Measurements from ENCODE around the gene KCNH4.
"Not testable (repeated sequence)": the region's sequence is repeated elsewhere in the genome, so short reads cannot be mapped to it uniquely, and the experiment has no call there.

Gene KCNH4

GRCh38 chr17:42191275-42191608 lies 10.3 kb upstream of the KCNH4 start:
- DNase-seq = no peak
- Histone ChIP-seq H3K4me3 (ENCODE audit: low read depth, low read length) (no peak overlapping the region), H3K27ac (no peak overlapping the region), H3K27me3 (replicated peaks) (no peaks in the 10 kb centered on the region), H3K36me3 (replicated peaks) (no peaks in the 10 kb centered on the region)
- TF ChIP-seq, protein P1, sequence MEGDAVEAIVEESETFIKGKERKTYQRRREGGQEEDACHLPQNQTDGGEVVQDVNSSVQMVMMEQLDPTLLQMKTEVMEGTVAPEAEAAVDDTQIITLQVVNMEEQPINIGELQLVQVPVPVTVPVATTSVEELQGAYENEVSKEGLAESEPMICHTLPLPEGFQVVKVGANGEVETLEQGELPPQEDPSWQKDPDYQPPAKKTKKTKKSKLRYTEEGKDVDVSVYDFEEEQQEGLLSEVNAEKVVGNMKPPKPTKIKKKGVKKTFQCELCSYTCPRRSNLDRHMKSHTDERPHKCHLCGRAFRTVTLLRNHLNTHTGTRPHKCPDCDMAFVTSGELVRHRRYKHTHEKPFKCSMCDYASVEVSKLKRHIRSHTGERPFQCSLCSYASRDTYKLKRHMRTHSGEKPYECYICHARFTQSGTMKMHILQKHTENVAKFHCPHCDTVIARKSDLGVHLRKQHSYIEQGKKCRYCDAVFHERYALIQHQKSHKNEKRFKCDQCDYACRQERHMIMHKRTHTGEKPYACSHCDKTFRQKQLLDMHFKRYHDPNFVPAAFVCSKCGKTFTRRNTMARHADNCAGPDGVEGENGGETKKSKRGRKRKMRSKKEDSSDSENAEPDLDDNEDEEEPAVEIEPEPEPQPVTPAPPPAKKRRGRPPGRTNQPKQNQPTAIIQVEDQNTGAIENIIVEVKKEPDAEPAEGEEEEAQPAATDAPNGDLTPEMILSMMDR (IDR thresholded peaks at IDR 0.05; ENCODE audit: low read depth, low read length, missing control alignments) = no peak
- in situ Hi-C loops (cut with HindIII; ENCODE audit: low pct_ligation_motif_present, low sequenced_read_pairs) = no loop called here

DNA sequence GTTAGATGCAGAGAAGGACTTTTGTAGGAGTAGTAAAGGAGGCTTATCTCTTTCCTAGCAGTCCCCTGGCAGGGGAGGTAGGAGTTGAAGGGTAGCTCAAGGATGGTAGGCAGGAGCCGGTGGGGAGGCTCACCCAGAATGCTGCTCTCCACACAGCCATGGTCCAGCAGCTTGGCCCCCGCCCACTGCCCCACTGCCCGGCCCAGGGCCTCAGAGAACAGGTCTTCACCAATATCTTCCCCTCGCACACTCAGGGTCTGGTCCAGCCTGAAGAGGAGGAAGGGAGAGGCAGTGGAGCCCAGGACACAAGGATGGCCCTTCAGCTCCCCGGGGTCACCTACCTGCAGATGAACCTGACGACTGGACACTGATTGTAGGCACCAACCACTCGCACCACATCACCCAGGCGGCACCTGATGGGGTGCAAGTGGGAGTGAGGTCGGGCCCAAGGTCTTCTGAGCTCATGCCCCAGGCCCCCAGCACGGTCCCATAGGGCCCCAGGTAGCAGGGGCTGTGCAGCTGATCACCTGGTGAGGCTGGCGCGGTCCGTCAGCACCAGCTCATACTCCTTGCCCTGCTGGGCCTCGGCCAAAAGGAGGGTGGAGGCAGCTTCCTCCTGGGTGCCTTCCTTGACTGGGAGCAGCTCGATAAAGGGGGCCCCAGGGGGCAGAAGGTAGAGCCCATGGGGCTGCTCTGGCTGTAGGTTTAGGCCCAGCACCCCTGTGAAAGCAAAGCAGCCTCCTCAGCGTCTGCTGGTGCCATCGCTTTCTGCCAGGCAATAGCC lies 9.7 kb upstream of the KCNH4 start:
- DNase-seq = no peak
- no peaks in the 10 kb centered on the region for H3K36me3 ChIP-seq (replicated peaks)
- no peaks in the 10 kb centered on the region for H3K27me3 ChIP-seq (replicated peaks)
- H3K27ac ChIP-seq = no peak overlapping the region
- in situ Hi-C loops (cut with HindIII; ENCODE audit: low pct_ligation_motif_present, low sequenced_read_pairs) = no loop called here
- no peak overlapping the region for H3K4me3 ChIP-seq (ENCODE audit: low read depth, low read length)
- TF ChIP-seq, protein P1 (IDR thresholded peaks at IDR 0.05; ENCODE audit: low read depth, low read length, missing control alignments) = no peak

- in situ Hi-C loops (cut with HindIII; ENCODE audit: low pct_ligation_motif_present, low sequenced_read_pairs) = no loop called here
- Histone ChIP-seq H3K27ac (no peak overlapping the region), H3K27me3 (replicated peaks) (no peaks in the 10 kb centered on the region), H3K4me3 (ENCODE audit: low read depth, low read length) (no peak overlapping the region), H3K36me3 (replicated peaks) (no peaks in the 10 kb centered on the region)
- TF ChIP-seq, protein P1 (IDR thresholded peaks at IDR 0.05; ENCODE audit: low read depth, low read length, missing control alignments) = no peak
- DNase-seq = no peak
Measured at GRCh38 chr17:42189651-42189965, 8.7 kb upstream of the KCNH4 start.

DNA sequence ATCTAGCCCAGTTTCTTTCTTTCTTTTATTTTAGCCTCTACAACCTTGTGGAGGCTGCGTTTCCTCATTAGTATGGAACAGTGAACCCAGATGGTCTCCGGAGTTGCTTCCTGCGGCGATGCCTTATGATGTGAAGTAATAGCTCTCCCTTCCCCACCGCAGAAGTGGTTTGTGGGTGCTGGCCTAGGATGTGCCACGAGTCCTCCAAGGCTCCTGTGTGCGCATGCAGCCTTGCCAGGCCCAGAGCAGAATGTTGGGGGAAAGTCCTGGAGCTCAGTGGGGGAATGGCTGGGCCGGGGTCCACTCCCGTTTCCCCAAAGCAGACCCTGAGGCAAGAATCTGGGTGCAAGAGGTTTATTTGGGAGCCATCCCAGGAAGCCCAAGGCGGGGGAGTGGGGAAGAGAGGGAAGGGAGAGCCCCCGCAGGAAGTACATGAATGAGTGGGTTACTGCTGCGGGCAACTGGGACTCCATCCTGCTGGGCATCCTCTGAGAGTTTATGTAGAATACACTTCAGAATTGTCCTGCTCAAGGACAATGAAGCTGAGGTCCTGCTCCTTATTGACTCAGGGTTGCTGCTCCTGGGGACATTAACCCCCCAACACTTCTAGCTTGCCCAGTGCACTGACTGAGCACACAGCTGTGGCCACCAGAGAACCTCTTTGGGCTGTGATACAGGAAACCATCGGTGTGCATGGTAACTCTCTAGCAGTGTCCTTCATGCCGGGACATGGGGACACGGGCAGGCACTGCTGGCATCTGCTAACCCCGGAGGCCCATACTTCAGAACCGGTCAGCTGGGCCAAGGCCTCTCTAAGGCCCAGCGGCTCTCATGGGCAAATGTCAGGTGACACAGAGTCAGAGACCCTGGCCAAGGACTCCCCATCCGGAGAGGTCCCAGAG lies 8.1 kb upstream of the KCNH4 start:
- no peak overlapping the region for H3K4me3 ChIP-seq (ENCODE audit: low read depth, low read length)
- no peaks in the 10 kb centered on the region for H3K27me3 ChIP-seq (replicated peaks)
- no peak for DNase-seq
- in situ Hi-C loops (cut with HindIII; ENCODE audit: low pct_ligation_motif_present, low sequenced_read_pairs) = no loop called here
- no peaks in the 10 kb centered on the region for H3K36me3 ChIP-seq (replicated peaks)
- no peak overlapping the region for H3K27ac ChIP-seq
- TF ChIP-seq, protein P1 (IDR thresholded peaks at IDR 0.05; ENCODE audit: low read depth, low read length, missing control alignments) = no peak

GRCh38 chr17:42187833-42188232 lies 6.9 kb upstream of the KCNH4 start:
- no peaks in the 10 kb centered on the region for H3K27me3 ChIP-seq (replicated peaks)
- H3K4me3 ChIP-seq (ENCODE audit: low read depth, low read length) = no peak overlapping the region
- in situ Hi-C loops (cut with HindIII; ENCODE audit: low pct_ligation_motif_present, low sequenced_read_pairs) = no loop called here
- no peak for DNase-seq
- no peaks in the 10 kb centered on the region for H3K36me3 ChIP-seq (replicated peaks)
- H3K27ac ChIP-seq = no peak overlapping the region
- TF ChIP-seq, protein P1 (IDR thresholded peaks at IDR 0.05; ENCODE audit: low read depth, low read length, missing control alignments) = no peak

DNA sequence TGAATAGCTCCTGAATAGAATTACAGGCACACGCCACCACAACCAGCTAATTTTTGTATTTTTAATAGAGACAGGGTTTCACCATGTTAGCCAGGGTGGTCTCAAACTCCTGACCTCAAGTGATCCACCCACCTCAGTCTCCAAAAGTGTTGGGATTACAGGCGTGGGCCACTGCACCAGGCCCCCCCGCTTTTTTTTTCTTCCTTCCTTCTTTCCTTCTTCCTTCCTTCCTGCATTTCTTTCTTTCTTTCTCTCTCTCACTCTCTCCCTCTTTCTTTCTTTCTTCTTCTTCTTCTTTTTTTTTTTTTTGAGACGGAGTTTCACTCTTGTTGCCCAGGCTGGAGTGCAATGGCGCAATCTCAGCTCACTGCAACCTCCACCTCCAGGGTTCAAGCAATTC lies 5.2 kb upstream of the KCNH4 start:
- DNase-seq; H3K27me3 ChIP-seq (replicated peaks); H3K36me3 ChIP-seq (replicated peaks); in situ Hi-C loops (cut with HindIII; ENCODE audit: low pct_ligation_motif_present, low sequenced_read_pairs); H3K4me3 ChIP-seq (ENCODE audit: low read depth, low read length); H3K27ac ChIP-seq: not testable (repeated sequence)

Measured in brain microvascular endothelial cell (primary cell).